Spleen (tissue), 11 donors: ENCODE data around the gene ARHGEF26. TPM values are rescaled to one million over a fixed set of nuclear protein-coding genes. Genes with fewer than 3 reads are reported as not detected.

Experiments
- DNase-seq: peaks from one replicate; pipeline ENCODE4 v3.0.0-alpha.2; 2020
- H3K27ac ChIP-seq, 8 donors: fragments of 200-600 bp; sonication (generic) in 7 of 8; 1 replicate in 4 of 8; 2 replicates in 4 of 8; pipeline versions ENCODE4 v1.5.0 to v1.8.0; 2016 to 2021; ENCODE audit warnings: inconsistent platforms in 4 of 8, mild to moderate bottlenecking in 4 of 8, moderate library complexity in 1 of 8
- H3K27me3 ChIP-seq, 7 donors: fragments of 200-600 bp; sonication (generic) in 6 of 7; replicated peaks in 1 of 7; 1 replicate in 4 of 7; 2 replicates in 3 of 7; pipeline versions ENCODE4 v1.5.0 to v1.8.0; 2016 to 2021; ENCODE audit warnings: inconsistent platforms in 3 of 7, mild to moderate bottlenecking in 1 of 7
- H3K36me3 ChIP-seq, 6 donors: fragments of 200-600 bp; sonication (generic) in 5 of 6; 1 replicate in 4 of 6; 2 replicates in 2 of 6; pipeline versions ENCODE4 v1.5.0 to v1.8.0; 2016 to 2021; ENCODE audit warnings: inconsistent platforms in 2 of 6
- H3K4me1 ChIP-seq, 6 donors: fragments of 200-600 bp; sonication (generic) in 5 of 6; 1 replicate in 3 of 6; 2 replicates in 3 of 6; pipeline versions ENCODE4 v1.5.0 to v1.8.0; 2016 to 2021; ENCODE audit warnings: inconsistent platforms in 3 of 6
- H3K4me3 ChIP-seq, 8 donors: fragments of 200-600 bp; sonication (generic) in 7 of 8; 1 replicate in 4 of 8; 2 replicates in 4 of 8; pipeline versions ENCODE4 v1.5.0 to v1.8.0; 2016 to 2021; ENCODE audit warnings: inconsistent platforms in 4 of 8, mild to moderate bottlenecking in 4 of 8, moderate library complexity in 2 of 8
- H3K9me3 ChIP-seq, 8 donors: fragments of 200-600 bp; sonication (generic) in 7 of 8; 1 replicate in 4 of 8; 2 replicates in 4 of 8; pipeline versions ENCODE4 v1.5.0 to v1.8.0; 2016 to 2021; ENCODE audit warnings: inconsistent platforms in 4 of 8
- CTCF ChIP-seq, 11 experiments: fragments of 200-600 bp in 7 of 11; fragments of 450-650 bp in 4 of 11; sonication (generic) in 4 of 11; IDR thresholded peaks in 8 of 11; conservative IDR thresholded peaks in 3 of 11; 1 replicate in 7 of 11; 2 replicates in 4 of 11; pipeline versions ENCODE4 v1.4.0 to v1.8.0; 2016 to 2021; ENCODE audit warnings: antibody characterized with exemption in 11 of 11, inconsistent platforms in 4 of 11, mild to moderate bottlenecking in 1 of 11
- POLR2A ChIP-seq, 3 donors: fragments of 450-650 bp; IDR thresholded peaks; one replicate each; pipeline ENCODE4 v1.5.1; 2017; ENCODE audit warnings: antibody characterized with exemption in 3 of 3, mild to moderate bottlenecking in 1 of 3
- POLR2AphosphoS5 ChIP-seq, 3 donors: sonication (generic); formaldehyde crosslinking; IDR thresholded peaks; one replicate each; pipeline ENCODE4 v1.5.1; 2017; ENCODE audit warnings: antibody characterized with exemption in 3 of 3
- WGBS, 5 donors: extraction: QIAGEN DNeasy Blood & Tissue Kit in 3 of 5; methylation state at CpG; one replicate each; pipeline versions ENCODE4 v1.1.5 to v1.1.7; 2013 to 2018; 5-methylcytosine and 5-hydroxymethylcytosine counted together
- intact Hi-C: fragments of 100-400 bp; cut with DNase I; formaldehyde crosslinking; loops from one replicate; pipeline ENCODE4 v1.15.0; 2023; ENCODE audit warnings: low total_unique reads
- polyA plus RNA-seq, 3 donors: library from polyadenylated mRNA; stranded (reverse); fragments of 200-250 nt; gene quantifications; one replicate each; pipeline ENCODE4 v1.2.1, GENCODE V29; 2013
- total RNA-seq, 7 donors: library from RNA; depleted of rRNA in 3 of 7; stranded (reverse); fragments of >200 nt in 3 of 7; fragmentation: NEBNext Ultra II Directional in 4 of 7; extraction: Animal tissue kit (Norgen Biotek cat#: 25700) in 4 of 7; gene quantifications; one replicate each; pipeline versions ENCODE4 v1.1.0 to v1.2.1, GENCODE V29; 2016 to 2021
- donor health status: healthy with polysubstance abuse.
- donor health status: DM: no; HTN: no; CAD: no; lungs with moderate emphysema.
- donor health status: DM: no; HTN: no; CAD: no.
- donor health status: Bipolar disorder and iron deficiency.
- donor health status: healthy.
- donor health status: DM: no; HTN: no; CAD: no.
- donor health status: DM: yes; HTN: yes; CAD: no.

ARHGEF26 gene
- total and polyA plus RNA-seq, 10 donors, result 0.30 to 6.3 (median 1.1) TPM

GRCh38 chr3:154254527-154254926 is 133.3 kb downstream of the ARHGEF26 start:
- intact Hi-C loops, result no loop called here

GRCh38 chr3:154273381-154273780 is 152.2 kb downstream of the ARHGEF26 start:
- TF ChIP-seq POLR2AphosphoS5 (IDR thresholded peaks at IDR 0.05) (no peak), CTCF (IDR thresholded peaks at IDR 0.05 in 8 of 11, conservative IDR thresholded peaks at IDR 0.05 in 3 of 11) (no peak), POLR2A (IDR thresholded peaks at IDR 0.05) (no peak)

More at GRCh38 chr3:154254527-154254926, 133.3 kb downstream of the ARHGEF26 start:
- Histone ChIP-seq H3K36me3 (peaks cover 0 to 93% (median 36%) of the 10 kb centered on the region in 6 donors), H3K9me3 (no peaks in the 10 kb centered on the region), H3K4me3 (no peak overlapping the region), H3K4me1 (peaks cover 0 to 7% (median 0%) of the 10 kb centered on the region in 6 donors), H3K27me3 (no peaks in the 10 kb centered on the region), H3K27ac (no peak overlapping the region)
- DNase-seq, result no peak
- TF ChIP-seq POLR2A (IDR thresholded peaks at IDR 0.05) (no peak), POLR2AphosphoS5 (IDR thresholded peaks at IDR 0.05) (no peak), CTCF (IDR thresholded peaks at IDR 0.05 in 8 of 11, conservative IDR thresholded peaks at IDR 0.05 in 3 of 11) (no peak)
- 80 to 90% (median 88%) methylated on average over 8 of the region's 8 CpGs for WGBS, 5 donors

GRCh38 chr3:154274348-154274747 is 153.2 kb downstream of the ARHGEF26 start:
- Histone ChIP-seq H3K4me1 (no peaks in the 10 kb centered on the region), H3K36me3 (peaks cover 7 to 100% (median 71%) of the 10 kb centered on the region in 6 donors), H3K27me3 (no peaks in the 10 kb centered on the region), H3K4me3 (no peak overlapping the region), H3K9me3 (no peaks in the 10 kb centered on the region), H3K27ac (no peak overlapping the region)
- intact Hi-C loops, result no loop called here
- DNase-seq, result no peak
- 57 to 82% (median 75%) methylated on average over 2 of the region's 2 CpGs for WGBS, 5 donors
- no peak for TF ChIP-seq CTCF (IDR thresholded peaks at IDR 0.05 in 8 of 11, conservative IDR thresholded peaks at IDR 0.05 in 3 of 11)
- TF ChIP-seq POLR2AphosphoS5 (IDR thresholded peaks at IDR 0.05), result no peak
- TF ChIP-seq POLR2A (IDR thresholded peaks at IDR 0.05), result no peak

More at GRCh38 chr3:154273381-154273780, 152.2 kb downstream of the ARHGEF26 start:
- Histone ChIP-seq H3K4me1 (no peaks in the 10 kb centered on the region), H3K36me3 (peaks cover 7 to 97% (median 62%) of the 10 kb centered on the region in 6 donors), H3K27me3 (no peaks in the 10 kb centered on the region), H3K4me3 (no peak overlapping the region), H3K27ac (no peak overlapping the region), H3K9me3 (peaks cover 0 to 5% (median 1%) of the 10 kb centered on the region in 8 donors)
- DNase-seq, result no peak
- 89 to 97% (median 94%) methylated on average over 2 of the region's 2 CpGs for whole genome bisulfite sequencing, 5 donors
- intact Hi-C loops, result no loop called here

GRCh38 chr3:154275292-154275691 is 154.1 kb downstream of the ARHGEF26 start:
- TF ChIP-seq CTCF (IDR thresholded peaks at IDR 0.05 in 8 of 11, conservative IDR thresholded peaks at IDR 0.05 in 3 of 11) (no peak), POLR2A (IDR thresholded peaks at IDR 0.05) (no peak), POLR2AphosphoS5 (IDR thresholded peaks at IDR 0.05) (no peak)
- Histone ChIP-seq H3K4me3 (no peak overlapping the region), H3K36me3 (peaks cover 7 to 100% (median 74%) of the 10 kb centered on the region in 6 donors), H3K27ac (no peak overlapping the region), H3K4me1 (no peaks in the 10 kb centered on the region), H3K27me3 (no peaks in the 10 kb centered on the region), H3K9me3 (no peaks in the 10 kb centered on the region)
- 90 to 100% (median 97%) methylated on average over 2 of the region's 2 CpGs for WGBS, 5 donors
- DNase-seq, result no peak
- intact Hi-C loops, result no loop called here
